GM12865 (cell line): ENCODE measurements around the gene ONECUT3.

ENCODE experiments used
- DNase-seq: peaks from one replicate; pipeline ENCODE4 v3.0.0; 2010; ENCODE audit warnings: low read depth
- H3K4me3 ChIP-seq: 2 replicates; pipeline ENCODE4 v1.5.1; 2011; ENCODE audit warnings: mild to moderate bottlenecking, low read depth, low read length, control low read depth
- CTCF ChIP-seq: IDR thresholded peaks from 2 replicates; pipeline ENCODE4 v1.5.1; 2011; ENCODE audit warnings: low read length, control low read depth, low read depth, inconsistent platforms; ENCODE audit not compliant: insufficient read depth; ENCODE audit errors: missing control alignments

ONECUT3 gene

DNA sequence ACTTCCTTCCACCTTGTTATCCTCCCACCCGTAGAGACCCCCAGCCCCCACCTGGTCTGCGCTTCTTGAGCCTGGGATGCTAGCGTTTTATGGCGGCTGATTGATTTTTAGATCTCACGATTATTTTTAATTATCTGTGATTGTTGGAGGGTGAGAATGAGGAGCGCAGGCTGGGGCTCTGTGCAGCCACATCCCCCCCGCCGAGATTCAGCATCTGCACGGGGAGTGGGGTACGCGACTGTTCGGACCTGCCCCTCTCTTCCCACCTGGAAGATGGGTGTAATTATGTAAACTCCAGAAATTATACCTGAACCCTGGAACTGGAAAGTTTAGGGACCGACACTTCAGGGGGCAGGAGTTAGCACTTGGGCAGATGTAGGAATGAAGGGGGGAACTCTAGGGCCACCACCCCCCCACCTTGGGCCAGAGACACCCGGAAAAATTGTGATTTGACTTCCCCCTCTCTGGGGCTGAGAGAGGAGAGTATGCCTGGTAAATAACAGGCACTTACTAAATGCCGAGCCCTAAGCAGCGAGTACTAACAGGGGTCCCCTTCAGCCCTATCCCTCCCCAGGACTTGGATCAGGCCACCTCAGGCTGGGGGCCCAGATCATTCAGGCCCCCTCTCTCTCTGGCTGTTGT, 1.8 kb upstream of the ONECUT3 start:
- H3K4me3 ChIP-seq = no peak overlapping the region
- no peak for TF ChIP-seq CTCF
- no peak for DNase-seq

- DNase-seq = no peak
- no peak overlapping the region for H3K4me3 ChIP-seq
- TF ChIP-seq CTCF = no peak
Observed at GRCh38 chr19:1752009-1752756, 1.1 kb upstream of the ONECUT3 start.

DNA sequence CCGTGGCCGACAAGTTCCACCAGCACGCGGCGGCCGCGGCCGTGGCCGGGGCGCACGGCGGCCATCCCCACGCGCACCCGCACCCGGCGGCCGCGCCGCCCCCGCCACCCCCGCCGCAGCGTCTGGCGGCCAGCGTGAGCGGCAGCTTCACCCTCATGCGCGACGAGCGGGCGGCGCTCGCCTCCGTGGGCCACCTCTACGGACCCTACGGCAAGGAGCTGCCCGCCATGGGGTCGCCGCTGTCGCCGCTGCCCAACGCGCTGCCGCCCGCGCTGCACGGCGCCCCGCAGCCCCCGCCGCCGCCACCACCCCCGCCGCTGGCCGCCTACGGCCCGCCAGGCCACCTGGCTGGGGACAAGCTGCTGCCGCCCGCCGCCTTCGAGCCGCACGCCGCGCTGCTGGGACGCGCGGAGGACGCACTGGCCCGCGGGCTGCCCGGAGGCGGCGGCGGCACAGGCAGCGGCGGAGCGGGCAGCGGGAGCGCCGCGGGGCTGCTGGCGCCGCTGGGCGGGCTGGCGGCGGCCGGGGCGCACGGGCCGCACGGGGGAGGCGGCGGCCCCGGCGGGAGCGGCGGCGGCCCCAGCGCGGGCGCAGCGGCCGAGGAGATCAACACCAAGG, 821 bp downstream of the ONECUT3 start:
- no peak for TF ChIP-seq CTCF
- no peak overlapping the region for H3K4me3 ChIP-seq
- no peak for DNase-seq

DNA sequence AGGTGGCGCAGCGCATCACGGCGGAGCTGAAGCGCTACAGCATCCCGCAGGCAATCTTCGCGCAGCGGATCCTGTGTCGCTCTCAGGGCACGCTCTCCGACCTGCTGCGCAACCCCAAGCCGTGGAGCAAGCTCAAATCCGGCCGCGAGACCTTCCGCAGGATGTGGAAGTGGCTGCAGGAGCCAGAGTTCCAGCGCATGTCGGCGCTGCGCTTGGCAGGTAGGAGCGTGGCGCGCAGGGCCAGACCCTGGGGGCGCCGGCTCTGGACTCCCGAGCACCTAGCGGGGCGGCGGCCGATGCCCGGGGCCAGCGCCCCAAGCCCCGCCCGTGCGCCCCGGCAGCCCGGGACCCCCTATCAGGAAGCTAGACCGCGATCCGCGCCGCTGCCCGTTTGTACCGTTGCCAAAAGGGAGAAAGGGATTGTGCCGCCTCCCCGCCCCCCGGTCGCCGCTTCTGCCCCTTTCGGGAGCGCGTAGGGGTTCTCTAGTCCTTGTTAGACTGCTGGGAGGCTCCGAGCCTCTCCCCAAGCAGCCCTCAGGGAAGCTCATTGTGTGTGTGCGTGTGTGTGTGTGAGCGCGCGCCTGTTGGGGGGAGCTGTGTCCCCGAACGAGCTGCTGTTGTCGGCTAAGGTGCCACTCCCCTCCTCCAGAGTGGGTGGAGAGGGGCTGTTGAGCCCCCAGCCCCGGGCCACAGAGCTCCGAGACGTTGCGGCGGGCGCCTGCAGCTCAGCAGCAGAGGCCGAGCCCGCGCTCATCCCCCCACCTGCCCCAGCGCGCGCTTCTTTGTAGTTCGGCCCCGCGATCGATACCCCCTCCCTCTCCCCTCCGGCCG, 1.5 kb downstream of the ONECUT3 start:
- no peak for TF ChIP-seq CTCF
- H3K4me3 ChIP-seq = no peak overlapping the region
- peak; percentile 19 for DNase-seq

GRCh38 chr19:1755467-1756171, 2.3 kb downstream of the ONECUT3 start:
- no peak overlapping the region for H3K4me3 ChIP-seq
- DNase-seq = no peak
- no peak for TF ChIP-seq CTCF

DNA sequence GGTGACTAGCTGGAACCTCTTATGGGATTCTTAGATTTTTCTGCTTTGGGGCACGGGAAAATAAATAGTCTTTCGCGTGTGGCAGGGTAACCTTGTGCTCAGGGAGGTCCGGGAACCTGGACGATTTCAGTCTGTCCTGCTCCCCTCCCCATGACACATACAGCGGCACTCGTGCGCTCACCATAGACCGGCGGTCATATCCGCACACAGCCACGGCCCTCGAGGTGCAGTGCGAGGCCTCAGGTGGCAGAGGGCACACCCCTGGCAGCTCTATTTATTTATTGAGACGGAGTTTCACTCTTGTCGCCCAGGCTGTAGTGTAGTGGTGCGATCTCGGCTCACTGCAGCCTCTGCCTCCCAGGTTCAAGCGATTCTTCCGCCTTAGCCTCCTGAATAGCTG, 3.0 kb downstream of the ONECUT3 start:
- H3K4me3 ChIP-seq = no peak overlapping the region
- TF ChIP-seq CTCF = no peak
- DNase-seq = no peak
